Mesendoderm (in vitro differentiated cells): ENCODE results near the gene TNIK.
"Not testable (repeated sequence)": the region's sequence is repeated elsewhere in the genome, so short reads cannot be mapped to it uniquely, and the experiment has no call there.

Experiments
- DNase-seq: peaks from one replicate; pipeline ENCODE4 v3.0.0; 2013
- H2AK5ac ChIP-seq: 2 replicates; pipeline ENCODE4 v1.6.1; 2013; ENCODE audit warnings: low read length, inconsistent platforms
- H2BK120ac ChIP-seq: 2 replicates; pipeline ENCODE4 v1.6.1; 2013; ENCODE audit warnings: low read depth, mild to moderate bottlenecking, low read length, moderate library complexity, mixed read lengths
- H2BK15ac ChIP-seq: replicated peaks from 2 replicates; pipeline ENCODE4 v1.6.1; 2013; ENCODE audit warnings: low read depth, mild to moderate bottlenecking, moderate library complexity
- H2BK5ac ChIP-seq: 2 replicates; pipeline ENCODE4 v1.6.1; 2013; ENCODE audit warnings: low read length, inconsistent platforms
- H3K18ac ChIP-seq: 2 replicates; pipeline ENCODE4 v1.6.1; 2013; ENCODE audit warnings: mild to moderate bottlenecking, low read length, mixed read lengths
- H3K23ac ChIP-seq: one replicate; pipeline ENCODE4 v1.6.1; 2013; ENCODE audit warnings: low read length
- H3K27ac ChIP-seq: 2 replicates; pipeline ENCODE4 v1.5.1; 2013; ENCODE audit warnings: low read depth, mild to moderate bottlenecking, inconsistent platforms, low read length, moderate library complexity
- H3K27me3 ChIP-seq: 2 replicates; pipeline ENCODE4 v1.6.1; 2013; ENCODE audit warnings: low read length, control low read depth, mild to moderate bottlenecking, inconsistent platforms; ENCODE audit not compliant: insufficient read depth, poor library complexity
- H3K36me3 ChIP-seq: 2 replicates; pipeline ENCODE4 v1.6.1; 2013; ENCODE audit warnings: low read length, inconsistent platforms; ENCODE audit not compliant: control insufficient read depth, insufficient read depth
- H3K4ac ChIP-seq: one replicate; pipeline ENCODE4 v1.6.1; 2013; ENCODE audit warnings: low read depth, mild to moderate bottlenecking, low read length, moderate library complexity
- H3K4me1 ChIP-seq: 2 replicates; pipeline ENCODE4 v1.6.1; 2013; ENCODE audit warnings: low read depth, low read length, inconsistent platforms; ENCODE audit not compliant: control insufficient read depth
- H3K4me2 ChIP-seq: 2 replicates; pipeline ENCODE4 v1.6.1; 2013; ENCODE audit warnings: low read length
- H3K4me3 ChIP-seq: 2 replicates; pipeline ENCODE4 v1.5.1; 2013; ENCODE audit warnings: mild to moderate bottlenecking, low read length
- H3K56ac ChIP-seq: one replicate; pipeline ENCODE4 v1.6.1; 2013; ENCODE audit warnings: low read length
- H3K79me1 ChIP-seq: 2 replicates; pipeline ENCODE4 v1.6.1; 2013; ENCODE audit warnings: low read length, inconsistent platforms
- H3K79me2 ChIP-seq: 2 replicates; pipeline ENCODE4 v1.6.1; 2013; ENCODE audit warnings: mild to moderate bottlenecking, low read length; ENCODE audit not compliant: control insufficient read depth, insufficient read depth
- H3K9ac ChIP-seq: 2 replicates; pipeline ENCODE4 v1.6.1; 2013; ENCODE audit warnings: low read length, inconsistent platforms
- H4K5ac ChIP-seq: one replicate; pipeline ENCODE4 v1.6.1; 2013; ENCODE audit warnings: low read length
- H4K8ac ChIP-seq: one replicate; pipeline ENCODE4 v1.6.1; 2013; ENCODE audit warnings: low read depth, mild to moderate bottlenecking, control low read depth, low read length, moderate library complexity
- WGBS: extraction: QIAGEN DNeasy Blood & Tissue Kit; methylation state at CpG from one replicate; pipeline ENCODE4 v1.1.7; 2013; ENCODE audit warnings: low lambda C conversion rate, missing lambda C conversion rate; ENCODE audit not compliant: insufficient coverage; ENCODE audit errors: extremely low coverage; 5-methylcytosine and 5-hydroxymethylcytosine counted together

Gene TNIK

DNA sequence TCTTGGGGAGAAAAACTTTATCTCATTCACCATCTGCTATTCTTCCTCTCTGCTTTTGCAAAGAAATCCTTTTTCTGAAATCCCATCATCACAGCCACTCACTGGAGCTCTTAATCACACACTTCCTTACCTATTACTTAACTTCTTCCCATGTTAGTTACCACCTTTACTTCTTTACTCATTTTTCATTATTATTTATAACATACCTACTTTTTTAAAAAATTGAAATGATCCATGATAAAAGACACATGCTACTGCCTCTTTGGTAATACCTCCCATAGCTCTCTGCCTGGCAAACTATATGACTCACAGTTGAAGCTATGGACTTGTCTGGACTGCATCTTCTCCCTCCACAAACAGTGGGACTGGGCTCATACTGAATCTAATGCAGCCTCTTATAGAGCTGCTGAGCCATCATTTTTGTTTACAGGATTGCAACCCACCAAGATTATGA, 150.3 kb downstream of the TNIK start:
- H3K4me2 ChIP-seq = no peak overlapping the region
- H3K36me3 ChIP-seq = no peaks in the 10 kb centered on the region
- no peak overlapping the region for H4K8ac ChIP-seq
- no peak overlapping the region for H3K4ac ChIP-seq
- H3K4me1 ChIP-seq = peaks cover 2% of the 10 kb centered on the region
- H2BK15ac ChIP-seq = no peak overlapping the region
- H3K27me3 ChIP-seq = no peaks in the 10 kb centered on the region
- H3K79me2 ChIP-seq = no peaks in the 10 kb centered on the region
- H3K18ac ChIP-seq = no peak overlapping the region
- H2BK5ac ChIP-seq = no peak overlapping the region
- no peak overlapping the region for H3K56ac ChIP-seq
- H3K23ac ChIP-seq = no peak overlapping the region
- no peak overlapping the region for H3K9ac ChIP-seq
- H3K4me3 ChIP-seq = no peak overlapping the region
- peak; percentile 36 for DNase-seq
- H3K79me1 ChIP-seq = no peaks in the 10 kb centered on the region
- H3K27ac ChIP-seq = no peak overlapping the region
- H2BK120ac ChIP-seq = no peak overlapping the region
- no peak overlapping the region for H4K5ac ChIP-seq
- no peak overlapping the region for H2AK5ac ChIP-seq

DNA sequence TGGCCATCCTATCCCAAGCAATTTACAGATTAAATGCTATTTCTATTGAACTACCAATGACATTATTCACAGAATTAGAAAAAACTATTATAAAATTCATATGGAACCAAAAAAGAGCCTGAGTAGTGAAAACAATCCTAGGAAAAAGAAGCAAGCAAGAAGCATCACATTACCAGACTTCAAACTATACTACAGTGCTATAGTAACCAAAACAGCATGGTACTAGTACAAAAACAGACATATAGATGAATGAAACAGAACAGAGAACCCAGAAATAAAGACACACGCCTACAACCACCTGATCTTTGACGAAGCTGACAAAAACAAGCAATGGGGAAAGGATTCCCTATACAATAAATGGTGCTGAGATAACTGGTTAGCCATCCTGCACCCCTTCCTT, 152.2 kb downstream of the TNIK start:
- H3K18ac ChIP-seq = no peak overlapping the region
- no peak overlapping the region for H4K5ac ChIP-seq
- no peak overlapping the region for H3K9ac ChIP-seq
- H2BK120ac ChIP-seq = no peak overlapping the region
- H3K4me1 ChIP-seq = peaks cover 2% of the 10 kb centered on the region
- no peak overlapping the region for H3K23ac ChIP-seq
- no peak overlapping the region for H3K4me3 ChIP-seq
- H3K27me3 ChIP-seq = no peaks in the 10 kb centered on the region
- DNase-seq = no peak
- no peak overlapping the region for H2BK5ac ChIP-seq
- H3K79me2 ChIP-seq = no peaks in the 10 kb centered on the region
- peaks cover 1% of the 10 kb centered on the region for H3K79me1 ChIP-seq
- no peak overlapping the region for H2AK5ac ChIP-seq
- no peak overlapping the region for H3K56ac ChIP-seq
- no peak overlapping the region for H2BK15ac ChIP-seq
- H3K36me3 ChIP-seq = no peaks in the 10 kb centered on the region
- H3K4me2 ChIP-seq = no peak overlapping the region
- no peak overlapping the region for H4K8ac ChIP-seq
- H3K4ac ChIP-seq = no peak overlapping the region
- no peak overlapping the region for H3K27ac ChIP-seq
- no CpG with 5 or more reads among the region's 2 CpGs for WGBS

DNA sequence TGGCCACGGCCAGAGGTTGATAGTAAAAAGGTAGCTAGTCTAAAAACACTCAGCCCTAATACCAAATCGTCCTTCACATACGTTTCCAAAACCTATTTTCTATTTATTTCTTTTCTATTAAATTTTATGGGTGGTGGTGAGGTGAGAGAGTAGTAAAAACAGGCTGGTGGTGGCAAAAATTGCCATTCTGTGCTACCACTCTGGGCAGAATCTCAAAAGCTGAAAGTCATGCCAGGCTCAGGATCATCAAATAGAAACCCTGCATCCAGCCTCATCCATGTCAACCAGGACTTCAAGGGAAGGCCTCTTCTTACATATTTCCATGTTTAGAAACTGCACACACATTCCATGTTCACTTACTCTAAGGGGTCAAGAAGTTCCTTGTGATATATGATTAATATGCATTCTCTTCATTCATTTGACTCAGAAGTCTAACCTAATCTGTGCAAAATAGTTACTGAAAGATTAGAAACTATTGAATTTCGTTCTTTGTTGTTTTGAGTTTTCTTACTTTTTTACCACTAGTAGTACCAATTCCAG, 153.1 kb downstream of the TNIK start:
- H3K4me2 ChIP-seq = no peak overlapping the region
- H3K27ac ChIP-seq = no peak overlapping the region
- no peak overlapping the region for H4K8ac ChIP-seq
- no peak for DNase-seq
- no peak overlapping the region for H4K5ac ChIP-seq
- no peak overlapping the region for H2BK5ac ChIP-seq
- no peaks in the 10 kb centered on the region for H3K79me2 ChIP-seq
- H3K4ac ChIP-seq = no peak overlapping the region
- H2AK5ac ChIP-seq = no peak overlapping the region
- H3K18ac ChIP-seq = no peak overlapping the region
- H2BK120ac ChIP-seq = no peak overlapping the region
- H3K4me3 ChIP-seq = no peak overlapping the region
- H3K56ac ChIP-seq = no peak overlapping the region
- H2BK15ac ChIP-seq = no peak overlapping the region
- no peaks in the 10 kb centered on the region for H3K4me1 ChIP-seq
- no peak overlapping the region for H3K23ac ChIP-seq
- no peaks in the 10 kb centered on the region for H3K36me3 ChIP-seq
- 100% methylated on average over 2 of the region's 4 CpGs for WGBS
- peaks cover 1% of the 10 kb centered on the region for H3K79me1 ChIP-seq
- H3K27me3 ChIP-seq = no peaks in the 10 kb centered on the region
- no peak overlapping the region for H3K9ac ChIP-seq

DNA sequence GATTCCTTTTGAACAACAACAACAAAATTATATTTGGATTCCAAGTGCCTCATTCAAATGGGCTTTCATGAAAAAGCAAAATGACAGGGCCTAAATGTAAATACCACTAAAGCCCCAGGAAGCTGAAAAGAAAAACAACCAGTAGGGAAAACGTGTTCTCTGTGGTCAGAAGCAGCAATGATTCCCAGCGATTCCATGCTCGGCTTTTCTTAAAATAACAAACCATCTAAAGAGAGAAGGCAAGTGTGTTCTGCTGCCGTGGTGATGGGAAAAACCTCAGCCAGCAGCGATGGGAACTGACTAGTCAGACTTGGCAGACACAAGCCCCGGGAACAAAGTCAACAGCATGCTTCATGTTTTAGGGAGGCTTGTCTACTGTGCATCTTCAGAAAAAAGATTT, 153.6 kb downstream of the TNIK start:
- Histone ChIP-seq H3K36me3 (no peaks in the 10 kb centered on the region), H3K27me3 (no peaks in the 10 kb centered on the region), H2AK5ac (no peak overlapping the region), H3K79me2 (no peaks in the 10 kb centered on the region), H3K4me1 (no peaks in the 10 kb centered on the region), H4K5ac (no peak overlapping the region), H2BK5ac (no peak overlapping the region), H3K79me1 (peaks cover 1% of the 10 kb centered on the region), H3K23ac (no peak overlapping the region), H3K27ac (no peak overlapping the region), H2BK15ac (no peak overlapping the region), H3K4ac (no peak overlapping the region), H3K4me2 (no peak overlapping the region), H3K56ac (peak overlapping the region; percentile 5), H3K4me3 (no peak overlapping the region), H4K8ac (no peak overlapping the region), H2BK120ac (peak overlapping the region; percentile 38), H3K18ac (peak overlapping the region; percentile 51), H3K9ac (no peak overlapping the region)
- WGBS = no CpG with 5 or more reads among the region's 6 CpGs
- no peak for DNase-seq

DNA sequence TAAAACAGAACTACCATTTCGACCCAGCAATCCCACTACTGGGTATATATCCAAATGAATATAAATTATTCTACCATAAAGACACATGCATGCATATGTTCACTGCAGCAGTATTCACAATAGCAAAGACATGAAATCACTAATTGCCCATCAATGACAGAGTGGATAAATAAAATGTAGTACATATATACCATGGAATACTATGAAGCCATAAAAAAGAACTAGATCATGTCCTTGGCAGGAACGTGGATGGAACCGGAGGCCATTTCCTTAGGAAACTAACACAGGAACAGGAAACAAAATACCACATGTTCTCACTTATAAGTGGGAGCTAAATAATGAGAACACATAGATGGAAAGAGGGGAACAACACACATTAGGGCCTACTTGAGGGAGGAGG, 154.4 kb downstream of the TNIK start:
- not testable (repeated sequence) for H3K4me3 ChIP-seq

DNA sequence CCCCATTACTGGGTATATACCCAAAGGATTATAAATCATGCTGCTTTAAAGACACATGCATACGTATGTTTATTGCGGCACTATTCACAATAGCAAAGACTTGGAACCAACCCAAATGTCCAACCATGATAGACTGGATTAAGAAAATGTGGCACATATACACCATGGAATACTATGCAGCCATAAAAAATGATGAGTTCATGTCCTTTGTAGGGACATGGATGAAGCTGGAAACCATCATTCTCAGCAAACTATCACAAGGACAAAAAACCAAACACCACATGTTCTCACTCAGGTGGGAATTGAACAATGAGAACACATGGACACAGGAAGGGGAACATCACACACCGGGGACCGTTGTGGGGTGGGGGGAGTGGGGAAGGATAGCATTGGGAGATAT, 155.7 kb downstream of the TNIK start:
- not testable (repeated sequence) for H2BK15ac ChIP-seq, H4K5ac ChIP-seq, H3K18ac ChIP-seq, H3K79me2 ChIP-seq, H2BK5ac ChIP-seq, H2BK120ac ChIP-seq, DNase-seq, H2AK5ac ChIP-seq, H3K9ac ChIP-seq, H3K4me2 ChIP-seq, H3K56ac ChIP-seq, H3K36me3 ChIP-seq, H3K4me1 ChIP-seq, H3K23ac ChIP-seq, H3K4me3 ChIP-seq, H4K8ac ChIP-seq, H3K79me1 ChIP-seq, H3K27me3 ChIP-seq, H3K4ac ChIP-seq, H3K27ac ChIP-seq
- no CpG with 5 or more reads among the region's 4 CpGs for WGBS

More for the DNA sequence above, 154.4 kb downstream of the TNIK start:
- H2BK15ac ChIP-seq, H3K36me3 ChIP-seq, H2AK5ac ChIP-seq, H3K4me1 ChIP-seq, H3K79me2 ChIP-seq, H4K5ac ChIP-seq, H3K23ac ChIP-seq, H3K27me3 ChIP-seq, H3K79me1 ChIP-seq, H3K4ac ChIP-seq, H3K56ac ChIP-seq, DNase-seq, H3K4me2 ChIP-seq, H3K18ac ChIP-seq, H2BK5ac ChIP-seq, H2BK120ac ChIP-seq, H3K9ac ChIP-seq, H3K27ac ChIP-seq, H4K8ac ChIP-seq: not testable (repeated sequence)
- WGBS = no CpG with 5 or more reads among the region's 3 CpGs
